ENCODE results near the gene ZCCHC13.

DNA sequence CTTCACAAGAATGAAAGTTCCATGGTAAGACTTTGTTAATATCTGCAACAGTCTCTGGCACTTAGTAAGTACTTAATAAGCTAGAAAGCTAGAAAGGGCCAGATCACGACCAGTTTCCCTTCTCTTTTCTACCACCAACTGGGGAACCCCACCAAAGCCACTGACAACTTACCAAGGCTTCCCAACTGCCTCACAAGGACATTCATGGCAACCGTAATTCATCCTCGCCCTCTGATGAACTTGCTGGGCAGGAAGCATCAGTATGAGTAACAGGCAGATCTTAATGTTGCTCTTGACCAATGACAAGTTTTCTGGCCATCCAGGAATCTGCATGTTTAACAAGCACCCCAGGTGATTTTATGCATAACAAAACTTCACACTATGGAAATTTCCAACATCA is 23.2 kb upstream of the ZCCHC13 start:
- TF ChIP-seq GMEB2 (CRISPR knock-in tag; IDR thresholded peaks at IDR 0.05; ENCODE audit: low read depth) (no peak), EZH2 (conservative IDR thresholded peaks at IDR 0.05; ENCODE audit: low read depth, low read length) (no peak), GABPB1 (CRISPR knock-in tag; IDR thresholded peaks at IDR 0.05) (no peak), ARNT2 (CRISPR knock-in tag; IDR thresholded peaks at IDR 0.05; ENCODE audit: low read depth) (no peak), RFX5 (IDR thresholded peaks at IDR 0.05; ENCODE audit: low read depth, low read length) (no peak), GPN1 (CRISPR knock-in tag; IDR thresholded peaks at IDR 0.05; ENCODE audit: borderline replicate concordance) (no peak)
- TF ChIP-seq, protein P1, sequence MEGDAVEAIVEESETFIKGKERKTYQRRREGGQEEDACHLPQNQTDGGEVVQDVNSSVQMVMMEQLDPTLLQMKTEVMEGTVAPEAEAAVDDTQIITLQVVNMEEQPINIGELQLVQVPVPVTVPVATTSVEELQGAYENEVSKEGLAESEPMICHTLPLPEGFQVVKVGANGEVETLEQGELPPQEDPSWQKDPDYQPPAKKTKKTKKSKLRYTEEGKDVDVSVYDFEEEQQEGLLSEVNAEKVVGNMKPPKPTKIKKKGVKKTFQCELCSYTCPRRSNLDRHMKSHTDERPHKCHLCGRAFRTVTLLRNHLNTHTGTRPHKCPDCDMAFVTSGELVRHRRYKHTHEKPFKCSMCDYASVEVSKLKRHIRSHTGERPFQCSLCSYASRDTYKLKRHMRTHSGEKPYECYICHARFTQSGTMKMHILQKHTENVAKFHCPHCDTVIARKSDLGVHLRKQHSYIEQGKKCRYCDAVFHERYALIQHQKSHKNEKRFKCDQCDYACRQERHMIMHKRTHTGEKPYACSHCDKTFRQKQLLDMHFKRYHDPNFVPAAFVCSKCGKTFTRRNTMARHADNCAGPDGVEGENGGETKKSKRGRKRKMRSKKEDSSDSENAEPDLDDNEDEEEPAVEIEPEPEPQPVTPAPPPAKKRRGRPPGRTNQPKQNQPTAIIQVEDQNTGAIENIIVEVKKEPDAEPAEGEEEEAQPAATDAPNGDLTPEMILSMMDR (CRISPR knock-in tag; IDR thresholded peaks at IDR 0.05), result no peak
- TF ChIP-seq, protein P2, sequence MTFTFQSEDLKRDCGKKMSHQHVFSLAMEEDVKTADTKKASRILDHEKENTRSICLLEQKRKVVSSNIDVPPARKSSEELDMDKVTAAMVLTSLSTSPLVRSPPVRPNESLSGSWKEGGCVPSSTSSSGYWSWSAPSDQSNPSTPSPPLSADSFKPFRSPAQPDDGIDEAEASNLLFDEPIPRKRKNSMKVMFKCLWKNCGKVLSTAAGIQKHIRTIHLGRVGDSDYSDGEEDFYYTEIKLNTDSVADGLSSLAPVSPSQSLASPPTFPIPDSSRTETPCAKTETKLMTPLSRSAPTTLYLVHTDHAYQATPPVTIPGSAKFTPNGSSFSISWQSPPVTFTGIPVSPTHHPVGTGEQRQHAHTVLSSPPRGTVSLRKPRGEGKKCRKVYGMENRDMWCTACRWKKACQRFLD (CRISPR knock-in tag; IDR thresholded peaks at IDR 0.05; ENCODE audit: borderline replicate concordance), result no peak
